Chondrocyte (in vitro differentiated cells): Measurements from ENCODE around the gene TTLL1. TPM values are rescaled to one million over a fixed set of nuclear protein-coding genes. Genes with fewer than 3 reads are reported as not detected.

Source experiments
- DNase-seq: peaks from one replicate; pipeline ENCODE4 v3.0.0; 2021; ENCODE audit warnings: mixed read lengths, low spot score
- H3K27ac Mint-ChIP-seq: one replicate; pipeline ENCODE4 v1.8.0; 2021; ENCODE audit warnings: mild to moderate bottlenecking, moderate library complexity, mixed read lengths; ENCODE audit not compliant: unreplicated experiment
- H3K27me3 Mint-ChIP-seq: 2 replicates; pipeline ENCODE4 v1.8.0; 2021; ENCODE audit warnings: low read depth, mixed read lengths
- H3K36me3 Mint-ChIP-seq: 2 replicates; pipeline ENCODE4 v1.8.0; 2021; ENCODE audit warnings: low read depth, mixed read lengths
- H3K4me1 Mint-ChIP-seq: 2 replicates; pipeline ENCODE4 v1.8.0; 2021; ENCODE audit warnings: low read depth, mild to moderate bottlenecking, mixed read lengths
- H3K4me3 Mint-ChIP-seq: one replicate; pipeline ENCODE4 v1.8.0; 2021; ENCODE audit warnings: mild to moderate bottlenecking, moderate library complexity, mixed read lengths; ENCODE audit not compliant: unreplicated experiment
- H3K9me3 Mint-ChIP-seq: 2 replicates; pipeline ENCODE4 v1.8.0; 2021; ENCODE audit warnings: low read depth, mixed read lengths
- total RNA-seq: library from RNA; stranded (reverse); gene quantifications from 3 replicates; pipeline ENCODE4 v1.2.1, GENCODE V29; 2021
- TF ChIP-seq, protein P1 (sequence below): fragments of 200-600 bp; sonication (generic); IDR thresholded peaks from 2 replicates; pipeline ENCODE4 v1.5.0; 2021; ENCODE audit warnings: antibody characterized with exemption, mild to moderate bottlenecking, moderate library complexity

Gene TTLL1
- total RNA-seq, 1 donor from 2014 or later = 18.1 TPM

DNA sequence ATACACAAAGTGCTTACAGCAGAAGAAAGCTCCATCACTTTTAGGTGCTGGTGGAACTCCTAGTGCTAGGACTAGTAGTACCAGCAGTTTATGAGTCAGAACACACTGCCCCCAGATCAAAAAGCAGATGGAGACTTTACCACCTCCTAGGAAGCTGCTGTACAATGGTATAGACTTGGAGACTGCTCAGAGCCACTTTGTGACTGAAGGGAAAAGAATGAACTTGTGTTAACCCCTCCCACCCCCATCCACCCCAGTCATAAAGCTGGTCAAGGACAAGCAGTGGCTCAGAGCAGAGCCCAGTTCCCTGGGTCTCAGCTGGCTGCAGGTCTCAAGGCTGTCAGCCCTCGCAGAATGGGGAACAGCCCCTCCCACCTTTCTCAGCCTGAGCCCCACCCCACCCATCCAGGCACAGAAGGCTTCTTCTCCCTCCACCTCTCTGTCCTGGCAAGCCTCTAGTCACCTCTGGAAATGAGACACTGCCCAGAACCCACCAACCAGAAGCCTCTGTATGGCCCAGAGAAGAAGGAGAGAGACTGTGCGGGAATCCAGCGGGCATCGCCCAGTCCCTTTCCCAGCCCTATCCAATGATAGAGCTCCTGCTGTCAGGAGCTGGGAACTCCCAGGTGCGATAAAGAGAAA is 98.1 kb downstream of the TTLL1 start:
- H3K9me3 Mint-ChIP-seq = no peaks in the 10 kb centered on the region
- DNase-seq = no peak
- TF ChIP-seq, protein P1, sequence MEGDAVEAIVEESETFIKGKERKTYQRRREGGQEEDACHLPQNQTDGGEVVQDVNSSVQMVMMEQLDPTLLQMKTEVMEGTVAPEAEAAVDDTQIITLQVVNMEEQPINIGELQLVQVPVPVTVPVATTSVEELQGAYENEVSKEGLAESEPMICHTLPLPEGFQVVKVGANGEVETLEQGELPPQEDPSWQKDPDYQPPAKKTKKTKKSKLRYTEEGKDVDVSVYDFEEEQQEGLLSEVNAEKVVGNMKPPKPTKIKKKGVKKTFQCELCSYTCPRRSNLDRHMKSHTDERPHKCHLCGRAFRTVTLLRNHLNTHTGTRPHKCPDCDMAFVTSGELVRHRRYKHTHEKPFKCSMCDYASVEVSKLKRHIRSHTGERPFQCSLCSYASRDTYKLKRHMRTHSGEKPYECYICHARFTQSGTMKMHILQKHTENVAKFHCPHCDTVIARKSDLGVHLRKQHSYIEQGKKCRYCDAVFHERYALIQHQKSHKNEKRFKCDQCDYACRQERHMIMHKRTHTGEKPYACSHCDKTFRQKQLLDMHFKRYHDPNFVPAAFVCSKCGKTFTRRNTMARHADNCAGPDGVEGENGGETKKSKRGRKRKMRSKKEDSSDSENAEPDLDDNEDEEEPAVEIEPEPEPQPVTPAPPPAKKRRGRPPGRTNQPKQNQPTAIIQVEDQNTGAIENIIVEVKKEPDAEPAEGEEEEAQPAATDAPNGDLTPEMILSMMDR = no peak
- H3K4me3 Mint-ChIP-seq = no peak overlapping the region
- no peaks in the 10 kb centered on the region for H3K27me3 Mint-ChIP-seq
- no peaks in the 10 kb centered on the region for H3K36me3 Mint-ChIP-seq
- peak overlapping the region; percentile 36 for H3K27ac Mint-ChIP-seq
- H3K4me1 Mint-ChIP-seq = peaks cover 76% of the 10 kb centered on the region

DNA sequence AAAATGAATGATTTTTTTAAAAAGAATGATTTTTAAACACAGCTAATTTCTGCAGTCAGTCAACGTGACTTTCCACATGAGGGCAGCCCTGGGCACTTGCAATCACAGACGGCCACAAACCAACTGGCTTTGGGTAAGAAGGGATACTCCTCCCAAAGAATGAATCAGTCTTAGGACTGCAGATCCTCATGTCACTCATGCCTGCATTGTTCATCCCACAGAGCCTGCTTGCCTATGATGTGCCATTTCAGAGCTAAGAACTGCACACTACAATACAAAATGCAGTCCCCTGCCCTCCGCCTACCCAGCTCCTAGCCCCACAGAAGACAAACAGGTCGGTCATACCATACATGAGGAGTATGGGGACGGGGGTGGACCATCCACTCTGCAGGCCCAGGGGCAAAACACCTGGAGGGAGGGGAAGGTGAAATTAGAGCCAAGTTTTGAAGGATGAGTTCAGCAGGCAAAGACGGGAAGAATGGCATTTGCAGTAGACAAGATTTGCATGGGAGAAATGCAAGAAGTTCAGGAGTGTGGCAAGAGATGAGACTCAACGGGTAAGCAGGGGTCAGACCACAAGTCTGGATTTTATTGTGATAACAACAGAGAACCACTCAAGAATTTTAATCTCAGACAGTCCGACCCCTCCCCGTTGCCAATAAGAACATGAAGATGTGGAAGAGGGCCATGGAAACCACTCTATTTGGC is 98.9 kb downstream of the TTLL1 start:
- Mint-ChIP-seq H3K27me3 (no peaks in the 10 kb centered on the region), H3K36me3 (no peaks in the 10 kb centered on the region), H3K4me3 (no peak overlapping the region), H3K9me3 (no peaks in the 10 kb centered on the region), H3K4me1 (peaks cover 77% of the 10 kb centered on the region), H3K27ac (peak overlapping the region; percentile 86)
- TF ChIP-seq, protein P1 = peak; percentile 79
- DNase-seq = no peak

Other genes starting within 250 kb of the TTLL1 start
- 79.6 to 88.1 TPM (median 80.8 TPM) in 3 replicates for gene ARFGAP3, start 232.1 kb downstream of the TTLL1 start, total RNA-seq
- gene PACSIN2, start 74.2 kb downstream of the TTLL1 start, total RNA-seq = 58.9 to 93.4 TPM (median 82.1 TPM) in 3 replicates
- not detected in 3 replicates for gene BIK, start 21.4 kb upstream of the TTLL1 start, total RNA-seq
- gene MCAT, start 54.0 kb upstream of the TTLL1 start, total RNA-seq = 7.4 to 11.1 TPM (median 8.6 TPM) in 3 replicates
- gene TSPO, start 62.2 kb upstream of the TTLL1 start, total RNA-seq = 80.5 to 292 TPM (median 288 TPM) in 3 replicates
- gene TTLL12, start 97.7 kb upstream of the TTLL1 start, total RNA-seq = 33.5 to 36.4 TPM (median 35.6 TPM) in 3 replicates